ENCODE measurements around the gene HMG20A.

Gene HMG20A

GRCh38 chr15:77476995-77477394, 56.3 kb downstream of the HMG20A start:
- DNase-seq (ENCODE audit: low spot score): no peak

GRCh38 chr15:77478051-77478450, 57.4 kb downstream of the HMG20A start:
- no peak for DNase-seq (ENCODE audit: low spot score)

GRCh38 chr15:77479015-77479414, 58.3 kb downstream of the HMG20A start:
- DNase-seq (ENCODE audit: low spot score): no peak

- DNase-seq (ENCODE audit: low spot score): no peak
Measured at GRCh38 chr15:77480859-77481633, 60.4 kb downstream of the HMG20A start.

- no peak for DNase-seq (ENCODE audit: low spot score)
Measured at GRCh38 chr15:77481670-77482069, 61.0 kb downstream of the HMG20A start.

- DNase-seq (ENCODE audit: low spot score): no peak
Measured at GRCh38 chr15:77482570-77482969, 61.9 kb downstream of the HMG20A start.

- DNase-seq (ENCODE audit: low spot score): no peak
Measured at GRCh38 chr15:77483425-77484140, 62.9 kb downstream of the HMG20A start.

GRCh38 chr15:77484994-77485393, 64.3 kb downstream of the HMG20A start:
- no peak for DNase-seq (ENCODE audit: low spot score)

GRCh38 chr15:77486542-77487468, 66.1 kb downstream of the HMG20A start:
- DNase-seq (ENCODE audit: low spot score): peak; percentile 5

- no peak for DNase-seq (ENCODE audit: low spot score)
Measured at GRCh38 chr15:77487469-77487842, 66.8 kb downstream of the HMG20A start.

- DNase-seq (ENCODE audit: low spot score): no peak
Measured at GRCh38 chr15:77487888-77488287, 67.2 kb downstream of the HMG20A start.

GRCh38 chr15:77489647-77490046, 69.0 kb downstream of the HMG20A start:
- DNase-seq (ENCODE audit: low spot score): no peak

- no peak for DNase-seq (ENCODE audit: low spot score)
Measured at GRCh38 chr15:77493324-77493907, 72.7 kb downstream of the HMG20A start.

- no peak for DNase-seq (ENCODE audit: low spot score)
Measured at GRCh38 chr15:77494073-77494867, 73.6 kb downstream of the HMG20A start.

GRCh38 chr15:77494964-77495363, 74.3 kb downstream of the HMG20A start:
- DNase-seq (ENCODE audit: low spot score): no peak

- no peak for DNase-seq (ENCODE audit: low spot score)
Measured at GRCh38 chr15:77495838-77496596, 75.3 kb downstream of the HMG20A start.

- peak; percentile 35 for DNase-seq (ENCODE audit: low spot score)
Measured at GRCh38 chr15:77496715-77497109, 76.0 kb downstream of the HMG20A start.

GRCh38 chr15:77497110-77497737, 76.5 kb downstream of the HMG20A start:
- peak; percentile 26 for DNase-seq (ENCODE audit: low spot score)

GRCh38 chr15:77497942-77498361, 77.3 kb downstream of the HMG20A start:
- peak; percentile 30 for DNase-seq (ENCODE audit: low spot score)

Data from COLO829 (cell line).